Thyroid gland (tissue), 4 donors: ENCODE measurements around the gene C1orf232. TPM values are rescaled to one million over a fixed set of nuclear protein-coding genes. Genes with fewer than 3 reads are reported as not detected.
A peak's percentile ranks its signal among the peaks of the same experiment; 100 is the strongest.

Experiments
- DNase-seq, 2 donors: peaks; one replicate each; pipeline ENCODE4 v3.0.0-alpha.2; 2019
- H3K27ac ChIP-seq, 3 donors: fragments of 200-600 bp; sonication (generic); 1 replicate in 2 of 3; 2 replicates in 1 of 3; pipeline ENCODE4 v1.5.1; 2016 to 2019; ENCODE audit warnings: mild to moderate bottlenecking in 1 of 3, moderate library complexity in 1 of 3
- H3K27me3 ChIP-seq: fragments of 200-600 bp; sonication (generic); one replicate; pipeline ENCODE4 v1.5.1; 2019
- H3K36me3 ChIP-seq, 2 donors: fragments of 200-600 bp; sonication (generic); one replicate each; pipeline ENCODE4 v1.5.1; 2016 to 2019
- H3K4me1 ChIP-seq, 2 donors: fragments of 200-600 bp; sonication (generic); one replicate each; pipeline ENCODE4 v1.5.1; 2017 to 2019
- H3K4me3 ChIP-seq, 3 donors: fragments of 200-600 bp; sonication (generic); replicated peaks in 1 of 3; 1 replicate in 2 of 3; 2 replicates in 1 of 3; pipeline ENCODE4 v1.5.1; 2016; ENCODE audit warnings: mild to moderate bottlenecking in 1 of 3
- H3K9me3 ChIP-seq: fragments of 200-600 bp; sonication (generic); one replicate; pipeline ENCODE4 v1.5.1; 2017
- POLR2A ChIP-seq, 2 donors: fragments of 450-650 bp; IDR thresholded peaks; one replicate each; pipeline ENCODE4 v1.6.1; 2017; ENCODE audit warnings: antibody characterized with exemption in 2 of 2, mild to moderate bottlenecking in 2 of 2, moderate library complexity in 1 of 2
- WGBS, 2 donors: methylation state at CpG; one replicate each; pipeline ENCODE4 v1.1.5; 2017; 5-methylcytosine and 5-hydroxymethylcytosine counted together
- intact Hi-C: fragments of 100-400 bp; cut with DNase I; formaldehyde crosslinking; loops from one replicate; pipeline ENCODE4 v1.15.1; 2023
- total RNA-seq, 4 donors: library from RNA; depleted of rRNA; stranded (reverse); fragments of >200 nt; gene quantifications; one replicate each; pipeline ENCODE4 v1.2.3, GENCODE V29; 2016
- TF ChIP-seq, protein P1 (sequence below), 6 experiments: fragments of 200-600 bp in 3 of 6; fragments of 450-650 bp in 3 of 6; sonication (generic) in 3 of 6; IDR thresholded peaks; one replicate each; pipeline ENCODE4 v1.5.1; 2016 to 2019; ENCODE audit warnings: antibody characterized with exemption in 6 of 6, mild to moderate bottlenecking in 2 of 6, inconsistent platforms in 1 of 6, moderate library complexity in 1 of 6

C1orf232 gene
- total RNA-seq, 4 donors from 2014 or later: not detected

DNA sequence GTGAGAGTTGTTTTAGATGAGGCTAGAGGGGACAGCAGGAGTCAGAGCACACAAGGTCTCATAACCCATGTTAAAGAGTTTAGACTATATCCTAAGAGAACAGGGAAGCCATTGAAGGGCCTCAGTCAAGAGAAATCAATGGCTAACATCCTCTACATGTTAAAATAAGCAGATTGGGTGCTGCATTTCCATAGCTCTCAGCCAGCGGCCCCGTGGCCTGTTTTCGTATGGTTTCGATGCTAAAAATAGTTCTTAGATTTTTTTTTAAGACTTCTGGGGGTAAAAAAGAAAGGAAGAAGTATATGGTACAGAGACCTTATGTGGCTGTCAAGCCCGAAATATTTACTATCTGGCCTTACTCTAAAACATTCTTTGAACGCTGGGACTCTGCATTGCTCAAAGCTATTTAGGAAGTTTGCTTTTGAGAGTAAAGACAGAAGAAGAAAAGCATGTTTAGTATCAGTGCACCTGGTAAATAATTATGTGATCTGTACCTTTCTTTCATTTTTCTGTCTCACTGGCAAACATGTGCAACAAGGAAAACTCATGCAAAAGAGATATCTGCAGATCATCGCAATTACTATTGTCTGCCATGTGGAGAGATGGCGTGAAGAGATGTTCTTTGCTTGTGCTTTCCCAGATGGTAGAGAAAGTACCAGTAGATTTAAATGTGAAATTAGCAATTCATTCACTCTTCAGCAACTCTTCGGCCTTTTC lies 48.7 kb downstream of the C1orf232 start:
- no peak for DNase-seq
- Histone ChIP-seq H3K36me3 (no peaks in the 10 kb centered on the region), H3K4me3 (no peak overlapping the region), H3K4me1 (peaks cover 51 to 62% of the 10 kb centered on the region in 2 donors), H3K27ac (peak overlapping the region in 2 of 3 donors; percentile 69 to 80), H3K9me3 (no peaks in the 10 kb centered on the region), H3K27me3 (no peaks in the 10 kb centered on the region)
- intact Hi-C loops: no loop called here
- 80 to 82% methylated on average over 9 of the region's 9 CpGs for WGBS, 2 donors
- TF ChIP-seq, protein P1, sequence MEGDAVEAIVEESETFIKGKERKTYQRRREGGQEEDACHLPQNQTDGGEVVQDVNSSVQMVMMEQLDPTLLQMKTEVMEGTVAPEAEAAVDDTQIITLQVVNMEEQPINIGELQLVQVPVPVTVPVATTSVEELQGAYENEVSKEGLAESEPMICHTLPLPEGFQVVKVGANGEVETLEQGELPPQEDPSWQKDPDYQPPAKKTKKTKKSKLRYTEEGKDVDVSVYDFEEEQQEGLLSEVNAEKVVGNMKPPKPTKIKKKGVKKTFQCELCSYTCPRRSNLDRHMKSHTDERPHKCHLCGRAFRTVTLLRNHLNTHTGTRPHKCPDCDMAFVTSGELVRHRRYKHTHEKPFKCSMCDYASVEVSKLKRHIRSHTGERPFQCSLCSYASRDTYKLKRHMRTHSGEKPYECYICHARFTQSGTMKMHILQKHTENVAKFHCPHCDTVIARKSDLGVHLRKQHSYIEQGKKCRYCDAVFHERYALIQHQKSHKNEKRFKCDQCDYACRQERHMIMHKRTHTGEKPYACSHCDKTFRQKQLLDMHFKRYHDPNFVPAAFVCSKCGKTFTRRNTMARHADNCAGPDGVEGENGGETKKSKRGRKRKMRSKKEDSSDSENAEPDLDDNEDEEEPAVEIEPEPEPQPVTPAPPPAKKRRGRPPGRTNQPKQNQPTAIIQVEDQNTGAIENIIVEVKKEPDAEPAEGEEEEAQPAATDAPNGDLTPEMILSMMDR (IDR thresholded peaks at IDR 0.05): no peak
- TF ChIP-seq POLR2A (IDR thresholded peaks at IDR 0.05): no peak

DNA sequence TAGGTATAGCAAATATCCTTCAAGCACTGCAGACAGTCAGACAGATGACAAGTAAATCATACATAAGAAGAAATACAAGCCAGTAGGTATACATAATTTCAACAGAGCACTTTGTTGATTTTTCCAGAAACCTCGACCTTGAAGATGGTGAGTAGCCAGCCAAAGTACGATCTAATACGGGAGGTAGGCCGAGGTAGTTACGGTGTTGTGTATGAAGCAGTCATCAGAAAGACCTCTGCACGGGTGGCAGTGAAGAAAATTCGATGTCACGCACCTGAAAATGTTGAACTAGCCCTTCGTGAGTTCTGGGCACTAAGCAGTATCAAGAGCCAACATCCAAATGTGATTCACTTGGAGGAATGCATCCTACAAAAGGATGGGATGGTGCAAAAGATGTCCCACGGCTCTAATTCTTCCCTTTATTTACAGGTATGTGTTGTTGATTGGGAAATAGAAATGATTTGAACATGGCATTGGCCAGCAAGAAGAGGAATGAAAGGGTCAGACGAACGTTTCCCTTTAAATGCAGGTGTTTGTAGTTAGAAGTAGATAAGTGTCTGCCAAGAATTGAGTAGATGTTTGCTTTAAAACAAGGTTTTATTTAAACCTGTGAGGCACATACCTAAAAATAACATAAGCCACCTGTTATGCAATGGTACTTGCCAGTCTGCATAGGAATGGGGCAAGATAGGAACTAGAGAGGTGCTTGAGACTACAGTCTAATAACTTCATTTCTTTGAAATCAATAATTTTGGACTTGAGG lies 54.4 kb downstream of the C1orf232 start:
- H3K4me3 ChIP-seq: no peak overlapping the region
- peak overlapping the region; percentile 68 to 82 (median 69) for H3K27ac ChIP-seq
- peak in 1 of 2 donors; percentile 38 for TF ChIP-seq POLR2A (IDR thresholded peaks at IDR 0.05)
- TF ChIP-seq, protein P1 (IDR thresholded peaks at IDR 0.05): peak in 1 of 6 experiments; percentile 14
- intact Hi-C loops: no loop called here
- whole genome bisulfite sequencing, 2 donors: 44 to 54% methylated on average over 12 of the region's 12 CpGs
- no peaks in the 10 kb centered on the region for H3K27me3 ChIP-seq
- no peaks in the 10 kb centered on the region for H3K9me3 ChIP-seq
- no peaks in the 10 kb centered on the region for H3K36me3 ChIP-seq
- DNase-seq: no peak
- peaks cover 45 to 54% of the 10 kb centered on the region in 2 donors for H3K4me1 ChIP-seq

Other genes with a start within 250 kb of the C1orf232 start
- gene PAFAH2, start 170.9 kb downstream of the C1orf232 start, total RNA-seq: 10 to 100 TPM; 22.5 to 35.4 (median 30.7) TPM
- gene EXTL1, start 147.2 kb downstream of the C1orf232 start, total RNA-seq: 1 to 10 TPM in 1 of 4 donors, under 1 TPM in 1, not detected in 2; 0.13 to 1.2 TPM
- 10 to 100 TPM; 12.5 to 55.9 (median 43.4) TPM for gene SLC30A2, start 122.8 kb downstream of the C1orf232 start, total RNA-seq
- 1 to 10 TPM in 1 of 4 donors, under 1 TPM in 1, not detected in 2; 0.39 to 1.5 TPM for gene TRIM63, start 101.3 kb downstream of the C1orf232 start, total RNA-seq
- gene PDIK1L, start 57.1 kb downstream of the C1orf232 start, total RNA-seq: 10 to 100 TPM; 24.2 to 39.0 (median 25.5) TPM
- gene FAM110D, start 9.9 kb downstream of the C1orf232 start, total RNA-seq: 10 to 100 TPM in 1 of 4 donors, 1 to 10 TPM in 3; 3.5 to 15.6 (median 6.8) TPM
- gene ZNF593, start 945 bp upstream of the C1orf232 start, total RNA-seq: 10 to 100 TPM; 18.3 to 65.8 (median 27.3) TPM
- gene ZNF593OS, start 2.9 kb upstream of the C1orf232 start, total RNA-seq: under 1 TPM in 1 of 4 donors, not detected in 3; 0.33 TPM
- 10 to 100 TPM; 20.0 to 81.2 (median 31.6) TPM for gene CNKSR1, start 8.5 kb upstream of the C1orf232 start, total RNA-seq
- not detected for gene CATSPER4, start 21.6 kb upstream of the C1orf232 start, total RNA-seq
- 10 to 100 TPM; 16.0 to 27.0 (median 17.0) TPM for gene CEP85, start 65.2 kb upstream of the C1orf232 start, total RNA-seq
- 10 to 100 TPM; 18.8 to 58.2 (median 37.4) TPM for gene SH3BGRL3, start 111.1 kb upstream of the C1orf232 start, total RNA-seq
- gene UBXN11, start 137.7 kb upstream of the C1orf232 start, total RNA-seq: 10 to 100 TPM; 23.9 to 35.4 (median 30.2) TPM
- gene CD52, start 149.0 kb upstream of the C1orf232 start, total RNA-seq: 10 to 100 TPM in 1 of 4 donors, 1 to 10 TPM in 1, not detected in 2; 3.0 to 12.3 TPM
- gene CRYBG2, start 185.2 kb upstream of the C1orf232 start, total RNA-seq: not detected
- under 1 TPM in 1 of 4 donors, not detected in 3; 0.59 TPM for gene ZNF683, start 203.8 kb upstream of the C1orf232 start, total RNA-seq
- gene LIN28A, start 241.9 kb upstream of the C1orf232 start, total RNA-seq: not detected